ENCODE data around the gene FOXP1. TPM values are rescaled to one million over a fixed set of nuclear protein-coding genes. Genes with fewer than 3 reads are reported as not detected.

Gene FOXP1
- total RNA-seq, 1 donor = 195 TPM

- Histone ChIP-seq H3K4me2 (ENCODE audit: insufficient read depth, low read length) (no peak overlapping the region), H3K27me3 (ENCODE audit: insufficient read depth, low read length) (no peaks in the 10 kb centered on the region), H3K4me1 (ENCODE audit: insufficient read depth, low read length) (peaks cover 17% of the 10 kb centered on the region), H4K20me1 (ENCODE audit: insufficient read depth, low read length) (peaks cover 12% of the 10 kb centered on the region), H3K79me2 (ENCODE audit: insufficient read depth, low read length) (peaks cover 88% of the 10 kb centered on the region), H3K27ac (ENCODE audit: low read depth, low read length) (peak overlapping the region; percentile 4), H3K9me3 (ENCODE audit: low read depth, low read length) (no peaks in the 10 kb centered on the region), H2AFZ (ENCODE audit: low read length) (no peak overlapping the region), H3K36me3 (ENCODE audit: insufficient read depth, low read length) (peaks cover 45% of the 10 kb centered on the region), H3K4me3 (ENCODE audit: insufficient read depth, low read length) (no peak overlapping the region)
- DNase-seq (ENCODE audit: insufficient read length, low spot score, missing footprints) = no peak
- no peak for TF ChIP-seq CTCF (IDR thresholded peaks at IDR 0.05; ENCODE audit: extremely low read depth, low read depth, low read length)
Measured at GRCh38 chr3:71011565-71012287, 571.8 kb downstream of the FOXP1 start.

- H3K79me2 ChIP-seq (ENCODE audit: insufficient read depth, low read length) = peaks cover 88% of the 10 kb centered on the region
Measured at GRCh38 chr3:71010726-71011455, 572.6 kb downstream of the FOXP1 start.

GRCh38 chr3:71008350-71008935, 575.1 kb downstream of the FOXP1 start:
- Histone ChIP-seq H3K79me2 (ENCODE audit: insufficient read depth, low read length) (peaks cover 97% of the 10 kb centered on the region), H3K4me3 (ENCODE audit: insufficient read depth, low read length) (no peak overlapping the region), H3K4me1 (ENCODE audit: insufficient read depth, low read length) (peaks cover 30% of the 10 kb centered on the region), H3K27ac (ENCODE audit: low read depth, low read length) (peak overlapping the region; percentile 24), H3K27me3 (ENCODE audit: insufficient read depth, low read length) (no peaks in the 10 kb centered on the region), H4K20me1 (ENCODE audit: insufficient read depth, low read length) (peaks cover 9% of the 10 kb centered on the region), H3K9me3 (ENCODE audit: low read depth, low read length) (no peaks in the 10 kb centered on the region), H2AFZ (ENCODE audit: low read length) (no peak overlapping the region), H3K36me3 (ENCODE audit: insufficient read depth, low read length) (peaks cover 30% of the 10 kb centered on the region), H3K4me2 (ENCODE audit: insufficient read depth, low read length) (no peak overlapping the region)
- no peak for TF ChIP-seq CTCF (IDR thresholded peaks at IDR 0.05; ENCODE audit: extremely low read depth, low read depth, low read length)
- DNase-seq (ENCODE audit: insufficient read length, low spot score, missing footprints) = no peak

More at GRCh38 chr3:71010726-71011455, 572.6 kb downstream of the FOXP1 start:
- H3K4me1 ChIP-seq (ENCODE audit: insufficient read depth, low read length) = peaks cover 26% of the 10 kb centered on the region
- no peaks in the 10 kb centered on the region for H3K9me3 ChIP-seq (ENCODE audit: low read depth, low read length)
- peaks cover 12% of the 10 kb centered on the region for H4K20me1 ChIP-seq (ENCODE audit: insufficient read depth, low read length)
- H3K4me3 ChIP-seq (ENCODE audit: insufficient read depth, low read length) = no peak overlapping the region
- no peak for DNase-seq (ENCODE audit: insufficient read length, low spot score, missing footprints)
- H3K27ac ChIP-seq (ENCODE audit: low read depth, low read length) = peak overlapping the region; percentile 4
- H3K4me2 ChIP-seq (ENCODE audit: insufficient read depth, low read length) = no peak overlapping the region
- no peak overlapping the region for H2AFZ ChIP-seq (ENCODE audit: low read length)
- no peaks in the 10 kb centered on the region for H3K27me3 ChIP-seq (ENCODE audit: insufficient read depth, low read length)
- no peak for TF ChIP-seq CTCF (IDR thresholded peaks at IDR 0.05; ENCODE audit: extremely low read depth, low read depth, low read length)
- peaks cover 45% of the 10 kb centered on the region for H3K36me3 ChIP-seq (ENCODE audit: insufficient read depth, low read length)
